ENCODE measurements around the gene CAMK2A. TPM values are rescaled to one million over a fixed set of nuclear protein-coding genes. Genes with fewer than 3 reads are reported as not detected.

CAMK2A gene
- total and polyA plus RNA-seq, 2 of the 4 experiments (the other 2 are of a cell fraction), result 0.18 to 0.19 TPM

- Histone ChIP-seq H4K91ac (ENCODE audit: insufficient read depth, low read depth, low read length) (peak overlapping the region; percentile 59; the same call in 1 of the 2 replicates), H3K9me1 (ENCODE audit: insufficient read depth, low read length) (peaks cover 38% of the 10 kb centered on the region), H2AFZ (replicated peaks; ENCODE audit: low read length, poor library complexity) (peak overlapping the region; percentile 33), H3K9me3 (ENCODE audit: control insufficient read depth, insufficient read depth, low read length) (no peaks in the 10 kb centered on the region), H2BK120ac (ENCODE audit: low read depth, low read length) (peak overlapping the region; percentile 86), H3K4me1 (ENCODE audit: control insufficient read depth, insufficient read depth, low read length) (peaks cover 38% of the 10 kb centered on the region), H2BK15ac (ENCODE audit: low read depth, low read length) (peak overlapping the region; percentile 87; the same call in 2 of the 3 replicates), H3K4me2 (ENCODE audit: low read depth, low read length) (no peak overlapping the region), H4K20me1 (ENCODE audit: insufficient read depth, low read length) (peaks cover 8% of the 10 kb centered on the region; the same call in 1 of the 2 replicates), H3K27ac (ENCODE audit: insufficient read depth, low read length) (peak overlapping the region; percentile 59), H2BK5ac (ENCODE audit: low read depth, low read length, poor library complexity, severe bottlenecking) (peak overlapping the region; percentile 86), H3K14ac (replicated peaks; ENCODE audit: low read depth, low read length) (peak overlapping the region; percentile 91), H2AK5ac (ENCODE audit: low read depth, low read length) (peak overlapping the region; percentile 88), H2BK20ac (ENCODE audit: low read depth, low read length) (peak overlapping the region; percentile 90), H3K79me1 (ENCODE audit: low read depth in 1 of 2, low read length in 2 of 2) (peaks cover 9 to 48% of the 10 kb centered on the region in 2 experiments; a peak in 3 of 4 replicates), H3K9ac (ENCODE audit: low read depth, low read length) (peak overlapping the region; percentile 16; the same call in 1 of the 2 replicates), H3K4me3 (ENCODE audit: insufficient read depth, low read depth, low read length) (no peak overlapping the region), H4K5ac (ENCODE audit: low read depth, low read length) (no peak overlapping the region), H3K18ac (ENCODE audit: low read depth, low read length) (peak overlapping the region; percentile 61), H3K23ac (ENCODE audit: low read depth, low read length) (peak overlapping the region; percentile 39; the same call in 1 of the 2 replicates), H3K27me3 (ENCODE audit: control insufficient read depth, insufficient read depth, low read length) (no peaks in the 10 kb centered on the region), H4K8ac (ENCODE audit: low read depth in 2 of 2, low read length in 2 of 2) (peak overlapping the region; percentile 24 to 76; a peak in 3 of 4 replicates), H3K36me3 (ENCODE audit: control insufficient read depth, insufficient read depth, low read length) (peaks cover 12% of the 10 kb centered on the region; the same call in 1 of the 2 replicates), H3K4ac (ENCODE audit: low read depth, low read length) (peak overlapping the region; percentile 83), H2AK9ac (replicated peaks; ENCODE audit: low read depth, low read length, poor library complexity) (peak overlapping the region; percentile 73), H3K56ac (ENCODE audit: extremely low read depth, insufficient read depth, low read length) (no peak overlapping the region)
- in situ Hi-C loops (cut with MboI; ENCODE audit: low sequenced_read_pairs) (no loop called here), dilution Hi-C loops (cut with HindIII; ENCODE audit: low sequenced_read_pairs, unreplicated experiment) (no loop called here), intact Hi-C loops (cut with micrococcal nuclease) (loop anchor here (2.0 kb wide), 1 partner anchor 19 kb away; no protein-coding TSS in a partner anchor)
- ChIA-PET CTCF (no interaction called here), POLR2A (ENCODE audit: unreplicated experiment) (no interaction called here)
- no peak for ATAC-seq (ENCODE audit: low read depth)
- TF ChIP-seq SMC3 (IDR thresholded peaks at IDR 0.05; ENCODE audit: low read depth, low read length), result no peak
- 95% methylated on average over 23 of the region's 31 CpGs; no CpG with 5 or more reads in 1 of the 2 experiments for WGBS, 2 experiments (ENCODE audit: extremely low coverage in 2 of 2, insufficient read length in 1 of 2)
- no TSS peak for BruUV-seq (replicated peaks)
- DNase-seq, result no peak
Observed at GRCh38 chr5:150297934-150298595, 8.5 kb upstream of the CAMK2A start.

All from IMR-90 (cell line).